Epithelial cell of esophagus (primary cell): Measurements from ENCODE around the gene OTOP3.

Source experiments
- DNase-seq: peaks from one replicate; pipeline ENCODE4 v3.0.0; 2010; ENCODE audit warnings: low read depth
- H3K4me3 ChIP-seq: 2 replicates; pipeline ENCODE4 v1.5.1; 2011; ENCODE audit warnings: mild to moderate bottlenecking, low read length, control low read depth
- TF ChIP-seq, protein P1 (sequence below): IDR thresholded peaks from 2 replicates; pipeline ENCODE4 v1.5.1; 2011; ENCODE audit warnings: low read depth, mild to moderate bottlenecking, low read length, control low read depth, inconsistent platforms; ENCODE audit not compliant: insufficient read depth; ENCODE audit errors: missing control alignments

OTOP3 gene

GRCh38 chr17:74950207-74950606, 14.5 kb downstream of the OTOP3 start:
- no peak overlapping the region for H3K4me3 ChIP-seq
- TF ChIP-seq, protein P1, sequence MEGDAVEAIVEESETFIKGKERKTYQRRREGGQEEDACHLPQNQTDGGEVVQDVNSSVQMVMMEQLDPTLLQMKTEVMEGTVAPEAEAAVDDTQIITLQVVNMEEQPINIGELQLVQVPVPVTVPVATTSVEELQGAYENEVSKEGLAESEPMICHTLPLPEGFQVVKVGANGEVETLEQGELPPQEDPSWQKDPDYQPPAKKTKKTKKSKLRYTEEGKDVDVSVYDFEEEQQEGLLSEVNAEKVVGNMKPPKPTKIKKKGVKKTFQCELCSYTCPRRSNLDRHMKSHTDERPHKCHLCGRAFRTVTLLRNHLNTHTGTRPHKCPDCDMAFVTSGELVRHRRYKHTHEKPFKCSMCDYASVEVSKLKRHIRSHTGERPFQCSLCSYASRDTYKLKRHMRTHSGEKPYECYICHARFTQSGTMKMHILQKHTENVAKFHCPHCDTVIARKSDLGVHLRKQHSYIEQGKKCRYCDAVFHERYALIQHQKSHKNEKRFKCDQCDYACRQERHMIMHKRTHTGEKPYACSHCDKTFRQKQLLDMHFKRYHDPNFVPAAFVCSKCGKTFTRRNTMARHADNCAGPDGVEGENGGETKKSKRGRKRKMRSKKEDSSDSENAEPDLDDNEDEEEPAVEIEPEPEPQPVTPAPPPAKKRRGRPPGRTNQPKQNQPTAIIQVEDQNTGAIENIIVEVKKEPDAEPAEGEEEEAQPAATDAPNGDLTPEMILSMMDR: no peak
- peak; percentile 45 for DNase-seq

DNA sequence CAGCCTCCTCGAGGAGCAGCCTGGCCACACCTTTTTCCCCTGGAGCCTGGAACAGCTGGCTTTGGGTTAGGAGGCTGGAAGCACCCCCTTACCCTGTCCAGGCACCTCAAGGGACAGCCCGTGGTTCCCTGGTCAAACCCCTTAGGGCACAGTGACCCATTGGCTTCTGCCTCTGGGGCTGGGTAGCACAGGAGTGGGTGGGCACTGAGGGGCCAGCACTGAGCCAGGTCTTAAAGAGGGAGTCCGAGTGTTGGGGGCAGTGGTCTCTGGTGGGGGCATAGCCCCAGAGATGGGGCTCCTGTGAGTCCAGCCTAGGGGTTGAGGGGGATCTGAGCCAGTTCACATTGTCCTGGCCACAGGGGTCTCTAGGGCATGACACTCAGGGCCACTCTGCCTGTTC, 15.4 kb downstream of the OTOP3 start:
- TF ChIP-seq, protein P1: no peak
- no peak for DNase-seq
- no peak overlapping the region for H3K4me3 ChIP-seq

GRCh38 chr17:74951680-74952421, 16.2 kb downstream of the OTOP3 start:
- DNase-seq: no peak
- TF ChIP-seq, protein P1: no peak
- no peak overlapping the region for H3K4me3 ChIP-seq

- DNase-seq: no peak
- H3K4me3 ChIP-seq: no peak overlapping the region
- TF ChIP-seq, protein P1: no peak
Measured at GRCh38 chr17:74952431-74953133, 16.9 kb downstream of the OTOP3 start.

DNA sequence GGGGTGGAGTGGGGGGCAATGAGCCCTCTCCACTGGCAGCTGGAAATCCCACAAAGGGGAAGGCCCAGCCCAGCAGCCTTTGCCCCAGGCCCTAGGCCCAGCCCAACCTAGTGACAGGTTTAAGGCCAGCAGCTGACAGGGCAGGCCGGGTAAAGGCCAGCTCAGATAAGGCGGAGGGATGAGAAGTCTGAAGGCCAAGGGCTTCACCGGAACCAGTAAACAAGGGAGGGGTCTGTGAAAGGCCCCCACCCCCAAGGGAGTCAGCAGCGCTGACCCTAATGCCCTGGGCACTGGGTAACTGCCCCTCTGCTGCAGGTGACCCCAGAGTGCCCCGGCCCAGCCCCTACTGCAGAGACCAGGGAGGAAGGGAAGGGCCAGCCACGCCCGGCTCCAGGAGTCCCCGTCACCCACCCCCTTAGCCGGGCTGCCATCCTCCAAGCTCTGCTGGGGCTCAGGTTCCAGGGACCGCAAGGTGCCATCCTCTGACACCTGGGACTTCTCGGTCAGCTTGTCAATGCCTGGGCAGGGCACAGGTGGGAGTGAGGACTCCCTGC, 17.5 kb downstream of the OTOP3 start:
- H3K4me3 ChIP-seq: no peak overlapping the region

GRCh38 chr17:74954115-74954514, 18.4 kb downstream of the OTOP3 start:
- TF ChIP-seq, protein P1: no peak
- DNase-seq: no peak
- H3K4me3 ChIP-seq: no peak overlapping the region

More for the DNA sequence above, 17.5 kb downstream of the OTOP3 start:
- TF ChIP-seq, protein P1: no peak
- no peak for DNase-seq
